ENCODE measurements around the gene KRT3. TPM values are rescaled to one million over a fixed set of nuclear protein-coding genes. Genes with fewer than 3 reads are reported as not detected.

The KRT3 gene
- total RNA-seq, 1 donor from 2014 or later: not detected

- Mint-ChIP-seq H3K4me1 (no peaks in the 10 kb centered on the region), H3K27me3 (ENCODE audit: low read depth) (peaks cover 30% of the 10 kb centered on the region), H3K36me3 (ENCODE audit: low read depth) (no peaks in the 10 kb centered on the region), H3K4me3 (no peak overlapping the region), H3K27ac (ENCODE audit: unreplicated experiment) (no peak overlapping the region), H3K9me3 (peaks cover 3% of the 10 kb centered on the region)
- no peak for DNase-seq (ENCODE audit: low read depth, low spot score)
- no peak for TF ChIP-seq CTCF (conservative IDR thresholded peaks at IDR 0.05)
These were observed 24.4 kb downstream of the KRT3 start for GRCh38 chr12:52771505-52771904.

GRCh38 chr12:52771088-52771487 lies 24.8 kb downstream of the KRT3 start:
- H3K4me3 Mint-ChIP-seq: no peak overlapping the region
- peaks cover 34% of the 10 kb centered on the region for H3K27me3 Mint-ChIP-seq (ENCODE audit: low read depth)
- no peak for TF ChIP-seq CTCF (conservative IDR thresholded peaks at IDR 0.05)
- H3K36me3 Mint-ChIP-seq (ENCODE audit: low read depth): no peaks in the 10 kb centered on the region
- DNase-seq (ENCODE audit: low read depth, low spot score): no peak
- no peak overlapping the region for H3K27ac Mint-ChIP-seq (ENCODE audit: unreplicated experiment)
- no peaks in the 10 kb centered on the region for H3K4me1 Mint-ChIP-seq
- H3K9me3 Mint-ChIP-seq: peaks cover 3% of the 10 kb centered on the region

- H3K4me1 Mint-ChIP-seq: no peaks in the 10 kb centered on the region
These were observed 26.0 kb downstream of the KRT3 start for GRCh38 chr12:52769946-52770345.

GRCh38 chr12:52769354-52769753 lies 26.6 kb downstream of the KRT3 start:
- no peak overlapping the region for H3K4me3 Mint-ChIP-seq
- no peak for DNase-seq (ENCODE audit: low read depth, low spot score)
- no peak for TF ChIP-seq CTCF (conservative IDR thresholded peaks at IDR 0.05)
- H3K4me1 Mint-ChIP-seq: no peaks in the 10 kb centered on the region
- peaks cover 3% of the 10 kb centered on the region for H3K9me3 Mint-ChIP-seq
- peaks cover 34% of the 10 kb centered on the region for H3K27me3 Mint-ChIP-seq (ENCODE audit: low read depth)
- no peaks in the 10 kb centered on the region for H3K36me3 Mint-ChIP-seq (ENCODE audit: low read depth)
- H3K27ac Mint-ChIP-seq (ENCODE audit: unreplicated experiment): no peak overlapping the region

More at GRCh38 chr12:52769946-52770345, 26.0 kb downstream of the KRT3 start:
- TF ChIP-seq CTCF (conservative IDR thresholded peaks at IDR 0.05): no peak
- no peak for DNase-seq (ENCODE audit: low read depth, low spot score)
- Mint-ChIP-seq H3K4me3 (no peak overlapping the region), H3K27ac (ENCODE audit: unreplicated experiment) (no peak overlapping the region), H3K36me3 (ENCODE audit: low read depth) (no peaks in the 10 kb centered on the region), H3K27me3 (ENCODE audit: low read depth) (peaks cover 30% of the 10 kb centered on the region), H3K9me3 (peaks cover 3% of the 10 kb centered on the region)

GRCh38 chr12:52768479-52769200 lies 27.3 kb downstream of the KRT3 start:
- peaks cover 3% of the 10 kb centered on the region for H3K9me3 Mint-ChIP-seq
- no peak for DNase-seq (ENCODE audit: low read depth, low spot score)
- peaks cover 40% of the 10 kb centered on the region for H3K27me3 Mint-ChIP-seq (ENCODE audit: low read depth)
- no peaks in the 10 kb centered on the region for H3K4me1 Mint-ChIP-seq
- H3K4me3 Mint-ChIP-seq: no peak overlapping the region
- TF ChIP-seq CTCF (conservative IDR thresholded peaks at IDR 0.05): no peak
- no peaks in the 10 kb centered on the region for H3K36me3 Mint-ChIP-seq (ENCODE audit: low read depth)
- no peak overlapping the region for H3K27ac Mint-ChIP-seq (ENCODE audit: unreplicated experiment)

Data from neural crest cell (in vitro differentiated cells).